ENCODE data around the gene B4GALNT2.
"Not testable (repeated sequence)": the region's sequence is repeated elsewhere in the genome, so short reads cannot be mapped to it uniquely, and the experiment has no call there.

The B4GALNT2 gene

GRCh38 chr17:49107211-49107557, 25.4 kb upstream of the B4GALNT2 start:
- no peak overlapping the region for H3K27ac Mint-ChIP-seq
- no peak overlapping the region for H3K4me3 Mint-ChIP-seq
- DNase-seq, result no peak
- CTCF ChIA-PET, result no interaction called here
- no peaks in the 10 kb centered on the region for H3K36me3 Mint-ChIP-seq
- H3K4me1 Mint-ChIP-seq, result no peaks in the 10 kb centered on the region
- peaks cover 16% of the 10 kb centered on the region for H3K27me3 Mint-ChIP-seq
- no peaks in the 10 kb centered on the region for H3K9me3 Mint-ChIP-seq

DNA sequence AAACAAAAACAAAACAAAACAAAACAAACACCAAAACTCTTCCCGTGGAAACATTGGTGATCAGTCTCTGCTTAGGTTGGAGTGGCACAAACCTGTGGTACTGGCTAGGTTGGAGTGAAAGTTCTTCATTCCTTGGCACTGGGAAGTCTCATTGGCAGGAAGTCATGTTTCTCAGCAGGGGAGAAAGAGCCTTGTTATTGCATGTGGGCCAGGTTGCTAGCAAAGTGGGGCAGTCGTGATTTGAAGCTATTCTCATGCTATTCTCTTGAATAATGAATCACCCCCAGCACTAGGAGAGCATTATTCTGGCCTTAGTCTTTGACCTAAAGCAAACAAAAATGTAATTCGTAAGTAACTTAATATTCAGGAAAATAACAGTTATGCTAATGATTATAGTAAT, 24.3 kb upstream of the B4GALNT2 start:
- no peak overlapping the region for H3K27ac Mint-ChIP-seq
- H3K4me3 Mint-ChIP-seq, result no peak overlapping the region
- peaks cover 16% of the 10 kb centered on the region for H3K27me3 Mint-ChIP-seq

DNA sequence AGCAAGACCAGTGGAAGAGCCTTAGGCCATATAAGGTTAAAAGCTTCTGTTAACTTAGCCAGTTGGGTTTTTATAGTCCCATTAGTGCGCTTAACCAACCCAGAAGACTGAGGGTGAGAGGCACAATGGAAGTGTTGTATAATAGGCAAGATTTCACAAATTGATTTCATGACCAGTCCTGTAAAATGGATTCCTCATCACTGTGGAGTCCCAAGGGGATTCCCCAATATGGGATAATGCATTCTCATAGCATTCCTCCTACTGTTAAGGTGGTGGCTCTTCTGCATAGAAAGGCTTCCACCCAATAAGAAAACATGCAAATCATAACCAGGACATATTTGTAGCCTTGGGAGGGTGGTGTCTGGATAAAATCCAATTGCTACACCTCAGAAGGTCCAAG, 22.1 kb upstream of the B4GALNT2 start:
- Mint-ChIP-seq H3K27me3 (peaks cover 16% of the 10 kb centered on the region), H3K4me1 (no peaks in the 10 kb centered on the region), H3K4me3 (no peak overlapping the region), H3K36me3 (no peaks in the 10 kb centered on the region), H3K9me3 (no peaks in the 10 kb centered on the region), H3K27ac (no peak overlapping the region)
- DNase-seq, result no peak
- CTCF ChIA-PET, result no interaction called here

More for the DNA sequence above, 24.3 kb upstream of the B4GALNT2 start:
- CTCF ChIA-PET, result no interaction called here
- Mint-ChIP-seq H3K36me3 (no peaks in the 10 kb centered on the region), H3K9me3 (no peaks in the 10 kb centered on the region), H3K4me1 (no peaks in the 10 kb centered on the region)
- no peak for DNase-seq

DNA sequence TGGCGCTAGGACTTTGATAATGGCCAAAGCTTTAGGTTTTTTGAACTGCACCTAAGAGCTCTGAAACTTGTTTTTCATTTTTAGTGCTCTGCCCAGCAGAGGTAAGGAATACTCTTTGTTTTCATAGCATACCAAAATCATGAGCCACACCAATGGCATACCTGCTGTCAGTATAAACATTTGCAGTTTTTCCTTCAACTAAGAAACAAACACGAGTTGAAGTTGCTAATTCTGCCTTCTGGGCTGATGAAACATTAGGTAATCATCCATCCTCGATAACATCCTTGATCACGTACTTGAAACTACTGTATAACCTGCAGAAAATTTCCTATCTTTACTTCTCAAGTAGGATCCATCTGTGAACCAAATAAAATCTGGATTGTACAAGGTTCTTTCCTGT, 20.6 kb upstream of the B4GALNT2 start:
- Mint-ChIP-seq H3K27ac (no peak overlapping the region), H3K36me3 (no peaks in the 10 kb centered on the region), H3K4me3 (no peak overlapping the region), H3K4me1 (no peaks in the 10 kb centered on the region), H3K27me3 (peaks cover 22% of the 10 kb centered on the region), H3K9me3 (no peaks in the 10 kb centered on the region)
- no peak for DNase-seq
- CTCF ChIA-PET, result no interaction called here

GRCh38 chr17:49112936-49113335, 19.6 kb upstream of the B4GALNT2 start:
- Mint-ChIP-seq H3K4me1 (no peaks in the 10 kb centered on the region), H3K27me3 (peaks cover 32% of the 10 kb centered on the region), H3K27ac (no peak overlapping the region), H3K9me3 (no peaks in the 10 kb centered on the region), H3K36me3 (no peaks in the 10 kb centered on the region), H3K4me3 (no peak overlapping the region)
- CTCF ChIA-PET, result interaction anchor here (0.6 to 0.7 kb wide), 2 partner anchors 68 to 444 kb away, joined by 3 read pairs; no protein-coding TSS in a partner anchor
- DNase-seq, result no peak

GRCh38 chr17:49114703-49115102, 17.9 kb upstream of the B4GALNT2 start:
- Mint-ChIP-seq H3K36me3 (no peaks in the 10 kb centered on the region), H3K27ac (no peak overlapping the region), H3K9me3 (no peaks in the 10 kb centered on the region), H3K4me1 (no peaks in the 10 kb centered on the region), H3K4me3 (no peak overlapping the region), H3K27me3 (peaks cover 33% of the 10 kb centered on the region)
- CTCF ChIA-PET, result no interaction called here
- DNase-seq, result no peak

- CTCF ChIA-PET, result no interaction called here
These were observed 14.9 kb upstream of the B4GALNT2 start for GRCh38 chr17:49117587-49118230.

DNA sequence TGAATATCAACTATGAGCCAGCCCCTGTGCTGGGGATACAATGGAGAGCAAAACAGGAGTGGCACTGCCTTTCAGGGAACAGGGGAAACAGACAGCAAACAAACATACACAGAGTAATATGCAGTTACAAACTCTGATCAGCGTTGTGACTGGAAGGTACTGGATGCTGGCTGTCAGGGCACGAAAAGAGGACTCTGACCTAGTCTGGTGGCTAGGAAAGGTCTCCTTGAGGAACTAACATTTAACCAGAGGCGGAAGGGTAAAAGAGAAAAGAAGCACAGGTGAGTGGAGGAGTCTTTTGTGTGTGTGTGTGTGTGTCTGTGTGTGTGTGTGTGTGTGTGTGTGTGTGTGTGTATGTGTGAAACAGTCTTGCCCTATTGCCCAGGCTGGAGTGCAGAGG, 12.4 kb upstream of the B4GALNT2 start:
- no peaks in the 10 kb centered on the region for H3K9me3 Mint-ChIP-seq
- DNase-seq, result no peak
- H3K27me3 Mint-ChIP-seq, result peaks cover 47% of the 10 kb centered on the region
- no peak overlapping the region for H3K27ac Mint-ChIP-seq
- no peak overlapping the region for H3K4me3 Mint-ChIP-seq
- CTCF ChIA-PET, result interaction anchor here (0.6 kb wide), 1 partner anchor 15 kb away, joined by 4 read pairs; no protein-coding TSS in a partner anchor
- H3K4me1 Mint-ChIP-seq, result no peaks in the 10 kb centered on the region
- H3K36me3 Mint-ChIP-seq, result no peaks in the 10 kb centered on the region

More at GRCh38 chr17:49117587-49118230, 14.9 kb upstream of the B4GALNT2 start:
- Mint-ChIP-seq H3K36me3 (no peaks in the 10 kb centered on the region), H3K4me3 (no peak overlapping the region), H3K27ac (no peak overlapping the region), H3K4me1 (no peaks in the 10 kb centered on the region), H3K9me3 (no peaks in the 10 kb centered on the region), H3K27me3 (peaks cover 48% of the 10 kb centered on the region)
- no peak for DNase-seq

DNA sequence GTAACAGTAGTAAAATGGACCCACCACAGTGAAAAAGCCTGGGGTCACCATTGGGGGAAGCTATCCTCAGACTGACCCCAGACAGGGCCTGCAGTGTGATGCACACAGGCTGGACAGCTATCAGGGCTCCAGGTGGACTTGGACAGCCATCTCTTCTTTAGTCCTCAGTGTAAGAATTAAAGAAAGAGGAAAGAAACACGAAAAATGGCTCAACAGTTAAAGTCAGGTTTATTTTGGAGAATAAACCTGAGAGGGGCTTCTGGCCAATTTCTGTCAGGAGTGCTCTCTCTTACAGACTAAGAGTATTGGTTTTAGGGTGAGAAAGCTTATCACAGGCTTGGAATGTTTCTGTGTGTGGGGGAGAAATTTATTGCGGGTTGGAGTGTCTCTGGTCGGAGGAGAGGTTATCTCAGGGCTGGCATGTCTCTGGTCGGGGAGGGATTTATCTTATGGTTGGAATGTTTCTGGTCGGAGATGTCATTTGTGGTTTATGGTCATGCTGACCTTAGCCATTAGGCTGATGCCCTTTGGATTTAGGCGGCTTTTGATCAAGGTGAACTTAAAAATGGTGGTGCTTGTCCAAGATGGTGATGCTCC, 10.8 kb upstream of the B4GALNT2 start:
- Mint-ChIP-seq H3K27me3 (peaks cover 42% of the 10 kb centered on the region), H3K4me3 (no peak overlapping the region), H3K36me3 (no peaks in the 10 kb centered on the region), H3K9me3 (no peaks in the 10 kb centered on the region), H3K27ac (no peak overlapping the region), H3K4me1 (no peaks in the 10 kb centered on the region)
- no peak for DNase-seq
- CTCF ChIA-PET, result no interaction called here

GRCh38 chr17:49122566-49122965, 10.0 kb upstream of the B4GALNT2 start:
- Mint-ChIP-seq H3K27me3 (peaks cover 35% of the 10 kb centered on the region), H3K36me3 (no peaks in the 10 kb centered on the region), H3K4me1 (no peaks in the 10 kb centered on the region), H3K4me3 (no peak overlapping the region), H3K27ac (no peak overlapping the region), H3K9me3 (no peaks in the 10 kb centered on the region)
- CTCF ChIA-PET, result no interaction called here
- no peak for DNase-seq

DNA sequence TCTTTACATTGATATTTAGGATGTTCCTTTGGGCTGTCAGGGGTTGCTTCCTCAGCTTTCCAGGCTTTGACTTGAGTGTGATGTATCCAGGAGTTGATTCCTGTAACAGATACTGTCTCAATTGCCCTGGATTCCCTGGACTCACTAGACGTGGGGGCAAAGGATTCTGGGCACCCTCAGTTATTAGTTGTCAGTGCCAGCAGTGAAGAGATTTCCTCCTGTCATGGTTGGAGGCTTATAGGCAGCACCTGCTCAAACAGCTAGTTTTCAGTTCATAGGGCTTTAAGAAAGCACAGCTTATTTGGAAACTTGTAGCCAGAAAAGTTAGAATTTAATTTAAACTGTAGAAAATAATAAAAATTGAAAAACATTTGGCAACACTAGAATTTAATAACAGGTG, 9.5 kb upstream of the B4GALNT2 start:
- no peaks in the 10 kb centered on the region for H3K4me1 Mint-ChIP-seq
- no peak for DNase-seq
- H3K27ac Mint-ChIP-seq, result no peak overlapping the region
- CTCF ChIA-PET, result no interaction called here
- H3K4me3 Mint-ChIP-seq, result no peak overlapping the region
- no peaks in the 10 kb centered on the region for H3K9me3 Mint-ChIP-seq
- H3K27me3 Mint-ChIP-seq, result peaks cover 32% of the 10 kb centered on the region
- no peaks in the 10 kb centered on the region for H3K36me3 Mint-ChIP-seq

GRCh38 chr17:49125449-49125848, 7.1 kb upstream of the B4GALNT2 start:
- Mint-ChIP-seq H3K27ac (no peak overlapping the region), H3K36me3 (no peaks in the 10 kb centered on the region), H3K4me1 (no peaks in the 10 kb centered on the region), H3K9me3 (no peaks in the 10 kb centered on the region), H3K4me3 (no peak overlapping the region), H3K27me3 (peaks cover 43% of the 10 kb centered on the region)
- CTCF ChIA-PET, result no interaction called here
- no peak for DNase-seq

- H3K4me3 Mint-ChIP-seq, DNase-seq, H3K27ac Mint-ChIP-seq, CTCF ChIA-PET, H3K9me3 Mint-ChIP-seq, H3K4me1 Mint-ChIP-seq, H3K36me3 Mint-ChIP-seq: not testable (repeated sequence)
- H3K27me3 Mint-ChIP-seq, result peaks cover 43% of the 10 kb centered on the region
These were observed 6.2 kb upstream of the B4GALNT2 start for GRCh38 chr17:49126183-49126859.

- H3K9me3 Mint-ChIP-seq, H3K36me3 Mint-ChIP-seq, CTCF ChIA-PET, DNase-seq, H3K4me1 Mint-ChIP-seq, H3K4me3 Mint-ChIP-seq, H3K27ac Mint-ChIP-seq: not testable (repeated sequence)
- peaks cover 66% of the 10 kb centered on the region for H3K27me3 Mint-ChIP-seq
These were observed 3.1 kb upstream of the B4GALNT2 start for GRCh38 chr17:49129359-49129950.

DNA sequence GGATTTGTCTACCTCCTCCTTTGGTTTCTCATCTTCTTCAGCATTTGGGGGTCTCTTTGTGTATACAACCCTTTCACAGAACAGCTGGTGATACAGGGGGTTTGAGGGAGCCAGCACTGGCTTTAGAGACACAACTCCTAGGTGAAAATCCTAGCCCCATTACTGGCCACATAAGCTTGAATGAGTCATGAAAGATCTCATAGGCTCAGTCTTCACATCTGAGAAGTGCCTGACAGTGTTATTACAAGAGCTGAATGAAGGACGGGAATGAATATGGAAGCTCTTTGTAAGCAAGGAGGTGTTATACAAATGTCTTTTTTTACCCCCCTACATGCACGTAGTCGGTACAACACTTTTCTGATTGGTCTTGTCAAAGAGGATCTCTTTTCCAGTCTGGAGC, 1.7 kb upstream of the B4GALNT2 start:
- CTCF ChIA-PET, result interaction anchor here (1.4 kb wide), 1 partner anchor 57 kb away, joined by 3 read pairs; no protein-coding TSS in a partner anchor
- Mint-ChIP-seq H3K36me3 (peaks cover 1% of the 10 kb centered on the region), H3K4me3 (no peak overlapping the region), H3K27me3 (peaks cover 76% of the 10 kb centered on the region), H3K9me3 (no peaks in the 10 kb centered on the region), H3K4me1 (peaks cover 8% of the 10 kb centered on the region), H3K27ac (no peak overlapping the region)
- no peak for DNase-seq
